ENCODE measurements around the gene PEBP1. TPM values are rescaled to one million over a fixed set of nuclear protein-coding genes. Genes with fewer than 3 reads are reported as not detected.
A peak's percentile ranks its signal among the peaks of the same experiment; 100 is the strongest.

Gene PEBP1
- total and polyA plus RNA-seq, 8 donors, result 105 to 303 (median 205) TPM

GRCh38 chr12:118098401-118098800, 37.5 kb upstream of the PEBP1 start:
- TF ChIP-seq POLR2AphosphoS5 (IDR thresholded peaks at IDR 0.05), result no peak
- no peak for TF ChIP-seq EP300 (IDR thresholded peaks at IDR 0.05)
- no peak for TF ChIP-seq CTCF (IDR thresholded peaks at IDR 0.05)
- TF ChIP-seq POLR2A (IDR thresholded peaks at IDR 0.05), result no peak
- no peak for DNase-seq
- H3K4me1 ChIP-seq, result peaks cover 0 to 22% (median 17%) of the 10 kb centered on the region in 4 donors
- H3K9me3 ChIP-seq, result no peaks in the 10 kb centered on the region
- H3K27ac ChIP-seq, result no peak overlapping the region
- H3K36me3 ChIP-seq, result peaks cover 0 to 21% (median 9%) of the 10 kb centered on the region in 4 donors
- intact Hi-C loops (cut with DNase I; ENCODE audit: low total_unique reads), result no loop called here
- WGBS, 5 donors, result 76 to 85% (median 79%) methylated on average over 3 of the region's 3 CpGs
- H3K4me3 ChIP-seq, result no peak overlapping the region
- no peaks in the 10 kb centered on the region for H3K27me3 ChIP-seq

- peaks cover 0 to 14% (median 9%) of the 10 kb centered on the region in 4 donors for H3K36me3 ChIP-seq
- H3K4me3 ChIP-seq, result no peak overlapping the region
- no peak for DNase-seq
- intact Hi-C loops (cut with DNase I; ENCODE audit: low total_unique reads), result no loop called here
- peaks cover 0 to 24% (median 19%) of the 10 kb centered on the region in 4 donors for H3K4me1 ChIP-seq
- TF ChIP-seq CTCF (IDR thresholded peaks at IDR 0.05), result no peak
- TF ChIP-seq POLR2AphosphoS5 (IDR thresholded peaks at IDR 0.05), result no peak
- no peak for TF ChIP-seq EP300 (IDR thresholded peaks at IDR 0.05)
- TF ChIP-seq POLR2A (IDR thresholded peaks at IDR 0.05), result no peak
- H3K27ac ChIP-seq, result no peak overlapping the region
- H3K9me3 ChIP-seq, result no peaks in the 10 kb centered on the region
- whole genome bisulfite sequencing, 5 donors, result 68 to 90% (median 89%) methylated on average over 12 of the region's 12 CpGs
- H3K27me3 ChIP-seq, result no peaks in the 10 kb centered on the region
Measured at GRCh38 chr12:118098911-118099671, 36.8 kb upstream of the PEBP1 start.

- 90 to 96% (median 94%) methylated on average over 3 of the region's 3 CpGs for WGBS, 5 donors
- Histone ChIP-seq H3K27ac (no peak overlapping the region), H3K9me3 (no peaks in the 10 kb centered on the region), H3K27me3 (no peaks in the 10 kb centered on the region), H3K36me3 (no peaks in the 10 kb centered on the region), H3K4me1 (peaks cover 0 to 31% (median 26%) of the 10 kb centered on the region in 4 donors), H3K4me3 (no peak overlapping the region)
- DNase-seq, result no peak
- intact Hi-C loops (cut with DNase I; ENCODE audit: low total_unique reads), result no loop called here
- TF ChIP-seq CTCF (IDR thresholded peaks at IDR 0.05) (no peak), POLR2AphosphoS5 (IDR thresholded peaks at IDR 0.05) (no peak), POLR2A (IDR thresholded peaks at IDR 0.05) (no peak), EP300 (IDR thresholded peaks at IDR 0.05) (no peak)
Measured at GRCh38 chr12:118101051-118101450, 34.9 kb upstream of the PEBP1 start.

GRCh38 chr12:118102070-118102469, 33.9 kb upstream of the PEBP1 start:
- no peaks in the 10 kb centered on the region for H3K27me3 ChIP-seq
- no peak overlapping the region for H3K4me3 ChIP-seq
- no peaks in the 10 kb centered on the region for H3K36me3 ChIP-seq
- TF ChIP-seq POLR2AphosphoS5 (IDR thresholded peaks at IDR 0.05) (no peak), CTCF (IDR thresholded peaks at IDR 0.05) (no peak), POLR2A (IDR thresholded peaks at IDR 0.05) (no peak), EP300 (IDR thresholded peaks at IDR 0.05) (no peak)
- 68 to 87% (median 77%) methylated on average over 6 of the region's 6 CpGs for WGBS, 5 donors
- intact Hi-C loops (cut with DNase I; ENCODE audit: low total_unique reads), result no loop called here
- peaks cover 0 to 31% (median 26%) of the 10 kb centered on the region in 4 donors for H3K4me1 ChIP-seq
- H3K9me3 ChIP-seq, result no peaks in the 10 kb centered on the region
- H3K27ac ChIP-seq, result peak overlapping the region in 1 of 5 donors; percentile 1
- no peak for DNase-seq

All from stomach (tissue), 9 donors.